PFSK-1 (cell line): ENCODE measurements around the gene PAPPA.

Experiments
- FOXP2 ChIP-seq: optimal IDR thresholded peaks from 2 replicates; pipeline ENCODE3; 2011; ENCODE audit warnings: borderline replicate concordance, control low read depth, inconsistent platforms; ENCODE audit not compliant: insufficient read depth; ENCODE audit errors: extremely low read length, extremely low read depth
- POLR2AphosphoS5 ChIP-seq: IDR thresholded peaks from 2 replicates; pipeline ENCODE4 v1.6.1; 2012; ENCODE audit warnings: low read depth, mild to moderate bottlenecking, control low read depth, low read length, moderate library complexity
- SIN3A ChIP-seq: IDR thresholded peaks from 2 replicates; pipeline ENCODE4 v1.6.1; 2012; ENCODE audit warnings: mild to moderate bottlenecking, low read length, moderate library complexity, borderline replicate concordance; ENCODE audit not compliant: insufficient read depth
- TAF1 ChIP-seq: IDR thresholded peaks from 2 replicates; pipeline ENCODE4 v1.6.1; 2012; ENCODE audit warnings: low read length, control low read depth, borderline replicate concordance; ENCODE audit not compliant: insufficient read depth
- TF ChIP-seq, protein P1 (sequence below), 2 experiments: IDR thresholded peaks; 2 replicates each; pipeline versions ENCODE4 v1.6.1 to v1.8.0; 2011 to 2012; ENCODE audit warnings: low read depth in 2 of 2, low read length in 2 of 2, control low read depth in 1 of 2, inconsistent platforms in 1 of 2, mild to moderate bottlenecking in 1 of 2, moderate library complexity in 1 of 2; ENCODE audit not compliant: insufficient read depth in 1 of 2

DNA sequence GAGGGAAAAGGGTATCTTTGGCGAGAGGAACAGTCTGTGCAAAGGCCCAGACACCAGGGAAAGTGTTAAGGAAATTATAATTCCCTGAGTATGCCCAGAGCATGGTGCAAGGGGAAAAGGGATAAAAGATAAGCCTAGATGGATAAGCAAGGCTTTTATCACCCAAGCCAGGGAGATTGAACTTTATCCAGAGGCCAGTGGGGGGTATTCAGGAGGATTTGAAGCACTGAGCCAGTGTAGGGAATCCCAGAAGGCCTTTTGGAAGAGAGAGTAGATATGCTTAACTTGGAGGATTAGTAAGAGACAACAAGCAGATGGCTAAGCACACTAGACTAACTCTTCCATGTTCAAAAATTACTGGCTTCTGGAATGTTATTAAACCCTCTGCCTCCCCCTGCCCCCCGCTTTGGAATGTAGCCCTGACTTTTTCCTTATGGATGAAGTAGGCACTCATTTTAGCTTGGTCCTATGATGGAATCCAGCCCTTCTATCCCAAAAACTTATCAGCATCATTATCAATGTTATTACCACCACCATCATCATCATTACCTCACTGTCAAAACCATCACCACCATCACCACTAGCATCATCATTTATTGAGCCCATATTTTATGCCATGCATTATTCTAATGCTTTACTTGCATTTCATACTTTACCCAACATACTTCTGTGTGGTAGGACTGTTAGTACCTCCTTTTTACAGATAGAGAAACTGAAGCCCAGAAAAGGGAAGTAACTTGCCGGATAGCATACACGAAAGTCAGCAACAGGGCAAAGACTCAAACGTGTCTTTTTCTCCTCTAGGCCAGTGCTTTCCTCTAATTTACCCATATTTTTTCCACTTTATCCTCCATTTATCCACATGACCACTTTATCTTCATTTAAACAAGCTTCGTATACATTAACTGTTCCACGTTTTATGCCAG, 237.0 kb downstream of the PAPPA start:
- no peak for TF ChIP-seq POLR2AphosphoS5
- no peak for TF ChIP-seq TAF1
- TF ChIP-seq, protein P1, sequence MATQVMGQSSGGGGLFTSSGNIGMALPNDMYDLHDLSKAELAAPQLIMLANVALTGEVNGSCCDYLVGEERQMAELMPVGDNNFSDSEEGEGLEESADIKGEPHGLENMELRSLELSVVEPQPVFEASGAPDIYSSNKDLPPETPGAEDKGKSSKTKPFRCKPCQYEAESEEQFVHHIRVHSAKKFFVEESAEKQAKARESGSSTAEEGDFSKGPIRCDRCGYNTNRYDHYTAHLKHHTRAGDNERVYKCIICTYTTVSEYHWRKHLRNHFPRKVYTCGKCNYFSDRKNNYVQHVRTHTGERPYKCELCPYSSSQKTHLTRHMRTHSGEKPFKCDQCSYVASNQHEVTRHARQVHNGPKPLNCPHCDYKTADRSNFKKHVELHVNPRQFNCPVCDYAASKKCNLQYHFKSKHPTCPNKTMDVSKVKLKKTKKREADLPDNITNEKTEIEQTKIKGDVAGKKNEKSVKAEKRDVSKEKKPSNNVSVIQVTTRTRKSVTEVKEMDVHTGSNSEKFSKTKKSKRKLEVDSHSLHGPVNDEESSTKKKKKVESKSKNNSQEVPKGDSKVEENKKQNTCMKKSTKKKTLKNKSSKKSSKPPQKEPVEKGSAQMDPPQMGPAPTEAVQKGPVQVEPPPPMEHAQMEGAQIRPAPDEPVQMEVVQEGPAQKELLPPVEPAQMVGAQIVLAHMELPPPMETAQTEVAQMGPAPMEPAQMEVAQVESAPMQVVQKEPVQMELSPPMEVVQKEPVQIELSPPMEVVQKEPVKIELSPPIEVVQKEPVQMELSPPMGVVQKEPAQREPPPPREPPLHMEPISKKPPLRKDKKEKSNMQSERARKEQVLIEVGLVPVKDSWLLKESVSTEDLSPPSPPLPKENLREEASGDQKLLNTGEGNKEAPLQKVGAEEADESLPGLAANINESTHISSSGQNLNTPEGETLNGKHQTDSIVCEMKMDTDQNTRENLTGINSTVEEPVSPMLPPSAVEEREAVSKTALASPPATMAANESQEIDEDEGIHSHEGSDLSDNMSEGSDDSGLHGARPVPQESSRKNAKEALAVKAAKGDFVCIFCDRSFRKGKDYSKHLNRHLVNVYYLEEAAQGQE (IDR thresholded peaks at IDR 0.05; ENCODE audit: insufficient read depth in 1 of 2, low read depth in 2 of 2, low read length in 2 of 2): no peak
- no peak for TF ChIP-seq SIN3A
- no peak for TF ChIP-seq FOXP2
